HG03139 (cell line): ENCODE measurements around the gene RAB11FIP3.
A peak's percentile ranks its signal among the peaks of the same experiment; 100 is the strongest.

Source experiments
- ATAC-seq: cut with Tn5 transposase; IDR thresholded peaks from one replicate; pipeline ENCODE4 v1.9.1; 2021; ENCODE audit not compliant: unreplicated experiment

Gene RAB11FIP3

DNA sequence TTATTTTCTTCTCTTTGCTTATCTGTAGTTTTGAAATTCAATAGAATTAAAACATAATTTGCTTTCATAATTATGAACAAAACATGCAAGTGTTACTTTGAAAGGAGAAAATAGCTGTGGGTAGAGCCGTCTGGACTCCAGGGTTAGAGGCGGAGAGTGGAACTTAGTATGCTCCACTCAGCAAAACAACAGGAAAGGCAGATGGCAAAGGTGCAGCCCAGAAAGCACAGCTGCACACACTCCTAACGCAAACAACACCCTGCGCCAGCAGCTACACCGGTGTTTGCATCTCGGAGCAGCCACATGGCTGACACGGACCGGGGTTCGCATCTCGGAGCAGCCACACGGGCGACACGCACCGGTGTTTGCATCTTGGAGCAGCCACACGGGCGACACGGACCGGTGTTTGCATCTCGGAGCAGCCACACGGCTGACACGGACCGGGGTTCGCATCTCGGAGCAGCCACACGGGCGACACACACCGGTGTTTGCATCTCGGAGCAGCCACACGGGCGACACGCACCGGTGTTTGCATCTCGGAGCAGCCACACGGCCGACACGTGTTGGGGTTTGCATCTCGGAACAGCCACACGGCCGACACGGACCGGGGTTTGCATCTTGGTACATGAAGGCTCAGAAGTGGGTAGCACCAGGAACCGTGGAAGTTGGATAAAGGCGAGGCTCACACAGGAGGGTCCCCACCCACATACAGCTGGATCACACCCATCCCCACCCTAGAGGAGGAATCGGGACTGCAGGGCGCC is 89.9 kb downstream of the RAB11FIP3 start:
- no peak for ATAC-seq

DNA sequence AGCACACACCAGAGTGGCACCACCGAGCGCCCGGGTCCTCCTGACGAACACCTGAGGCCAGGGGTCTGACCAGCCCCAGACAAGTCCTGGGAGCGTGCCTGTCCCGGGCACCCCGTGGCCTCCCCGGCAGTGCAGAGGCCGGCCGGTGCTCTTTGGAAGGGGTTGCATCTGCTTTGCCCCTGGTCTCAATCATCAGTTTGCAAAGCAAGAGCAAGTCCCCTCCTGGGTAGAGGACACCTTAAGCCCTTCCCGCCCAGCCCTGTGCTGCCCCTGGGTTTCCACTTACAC is 90.4 kb downstream of the RAB11FIP3 start:
- ATAC-seq = no peak

DNA sequence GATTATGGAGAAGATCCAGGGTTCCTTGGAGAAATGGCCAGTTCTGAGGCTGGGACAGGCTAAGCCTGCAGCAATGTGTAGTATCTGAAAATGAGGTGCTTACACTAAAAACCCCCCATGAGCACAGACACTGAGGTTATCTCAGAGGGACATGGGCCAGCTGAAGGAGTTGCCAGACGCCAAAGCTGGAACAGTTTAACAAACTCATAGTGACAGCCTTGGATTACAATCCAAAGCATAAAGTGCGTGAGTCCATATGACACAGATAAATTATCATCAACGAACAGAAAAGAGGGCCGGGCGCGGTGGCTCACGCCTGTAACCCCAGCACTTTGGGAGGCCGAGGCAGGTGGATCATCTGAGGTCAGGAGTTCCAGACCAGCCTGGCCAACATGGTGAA is 90.9 kb downstream of the RAB11FIP3 start:
- ATAC-seq = no peak

DNA sequence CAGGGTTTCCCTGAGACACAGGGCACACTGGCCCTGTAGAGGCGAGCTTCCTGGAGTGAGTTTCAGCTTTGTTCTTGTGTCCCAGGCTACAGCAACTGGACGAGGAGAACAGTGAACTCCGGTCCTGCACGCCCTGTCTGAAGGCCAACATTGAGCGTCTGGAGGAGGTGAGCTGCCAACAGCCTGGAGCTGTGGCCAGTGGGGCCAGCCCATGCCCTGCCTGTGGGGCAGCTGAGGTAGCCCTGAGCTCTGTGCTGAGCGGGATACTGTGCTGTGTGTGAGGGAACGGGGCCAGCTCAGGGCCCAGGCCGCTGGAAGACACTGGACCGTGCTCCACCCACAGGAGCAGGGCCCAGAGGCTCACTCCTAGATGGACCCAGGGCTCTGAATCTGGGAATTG is 93.4 kb downstream of the RAB11FIP3 start:
- no peak for ATAC-seq

DNA sequence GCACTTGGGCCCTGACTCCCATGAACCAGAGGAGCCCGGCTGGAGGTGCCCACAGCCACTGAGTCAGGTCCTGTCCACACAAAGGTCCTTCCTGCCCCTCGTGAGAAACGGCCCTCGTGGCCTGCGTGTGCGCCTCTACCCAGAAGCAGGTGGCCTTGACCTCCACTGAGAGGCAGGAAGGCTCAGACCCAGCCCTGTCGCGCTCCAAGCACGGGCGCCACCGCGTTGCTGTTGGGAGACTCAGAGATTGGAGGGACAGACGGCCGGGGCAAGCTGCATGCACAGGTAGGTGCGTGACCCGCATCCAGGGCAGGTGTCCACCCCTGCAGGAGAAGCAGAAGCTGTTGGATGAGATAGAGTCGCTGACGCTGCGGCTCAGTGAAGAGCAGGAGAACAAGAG is 94.0 kb downstream of the RAB11FIP3 start:
- ATAC-seq = no peak

DNA sequence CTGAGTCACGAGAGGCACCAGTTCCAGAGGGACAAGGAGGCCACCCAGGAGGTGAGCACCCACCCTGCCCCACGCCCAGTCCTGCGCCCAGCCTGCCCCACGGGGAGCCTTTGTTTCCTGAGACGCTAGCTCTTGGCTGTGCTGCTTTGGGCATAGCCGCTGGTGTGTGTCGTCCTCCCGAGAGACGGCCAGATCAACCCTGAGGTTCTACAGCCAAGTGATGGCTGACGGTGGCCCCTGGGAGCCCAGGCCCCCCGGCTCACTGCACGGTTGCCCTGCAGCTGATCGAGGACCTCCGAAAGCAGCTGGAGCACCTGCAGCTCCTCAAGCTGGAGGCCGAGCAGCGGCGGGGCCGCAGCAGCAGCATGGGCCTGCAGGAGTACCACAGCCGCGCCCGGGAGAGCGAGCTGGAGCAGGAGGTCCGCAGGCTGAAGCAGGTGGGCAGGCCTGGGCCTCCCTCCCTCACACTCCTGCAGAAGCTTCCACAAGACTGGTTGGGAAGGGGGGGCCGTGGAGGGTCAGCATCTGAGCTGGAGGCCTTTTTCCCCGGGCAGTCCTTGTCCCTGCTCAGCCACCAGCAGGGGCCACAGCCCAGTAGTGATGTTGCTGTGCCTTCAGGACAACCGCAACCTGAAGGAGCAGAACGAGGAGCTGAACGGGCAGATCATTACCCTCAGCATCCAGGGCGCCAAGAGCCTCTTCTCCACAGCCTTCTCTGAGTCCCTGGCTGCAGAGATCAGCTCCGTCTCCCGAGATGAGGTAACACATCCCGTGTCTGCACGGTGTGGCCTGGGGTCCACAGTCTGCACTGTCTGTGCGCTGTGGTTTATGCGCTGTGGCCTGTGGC is 94.6 kb downstream of the RAB11FIP3 start:
- no peak for ATAC-seq

DNA sequence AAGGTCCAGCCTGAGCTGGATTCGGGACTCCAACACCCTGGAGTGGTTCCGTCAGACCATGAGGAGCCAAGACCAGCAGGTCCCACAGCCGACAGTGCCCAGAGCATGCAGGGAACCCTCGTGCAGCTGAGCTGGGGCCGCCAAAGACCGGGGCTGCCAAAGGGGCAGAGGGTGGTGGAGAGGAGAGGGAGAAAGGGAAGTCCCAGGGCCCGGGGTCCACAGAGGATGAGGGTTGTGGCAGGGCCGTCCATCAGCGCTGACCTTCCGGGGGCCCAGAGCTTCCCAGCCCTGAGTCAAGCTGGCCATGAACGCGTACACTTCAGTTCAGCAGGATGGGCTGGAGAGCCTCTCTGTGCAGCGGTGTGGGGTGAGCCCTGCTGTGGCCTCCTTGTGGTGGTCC is 95.4 kb downstream of the RAB11FIP3 start:
- ATAC-seq = no peak

DNA sequence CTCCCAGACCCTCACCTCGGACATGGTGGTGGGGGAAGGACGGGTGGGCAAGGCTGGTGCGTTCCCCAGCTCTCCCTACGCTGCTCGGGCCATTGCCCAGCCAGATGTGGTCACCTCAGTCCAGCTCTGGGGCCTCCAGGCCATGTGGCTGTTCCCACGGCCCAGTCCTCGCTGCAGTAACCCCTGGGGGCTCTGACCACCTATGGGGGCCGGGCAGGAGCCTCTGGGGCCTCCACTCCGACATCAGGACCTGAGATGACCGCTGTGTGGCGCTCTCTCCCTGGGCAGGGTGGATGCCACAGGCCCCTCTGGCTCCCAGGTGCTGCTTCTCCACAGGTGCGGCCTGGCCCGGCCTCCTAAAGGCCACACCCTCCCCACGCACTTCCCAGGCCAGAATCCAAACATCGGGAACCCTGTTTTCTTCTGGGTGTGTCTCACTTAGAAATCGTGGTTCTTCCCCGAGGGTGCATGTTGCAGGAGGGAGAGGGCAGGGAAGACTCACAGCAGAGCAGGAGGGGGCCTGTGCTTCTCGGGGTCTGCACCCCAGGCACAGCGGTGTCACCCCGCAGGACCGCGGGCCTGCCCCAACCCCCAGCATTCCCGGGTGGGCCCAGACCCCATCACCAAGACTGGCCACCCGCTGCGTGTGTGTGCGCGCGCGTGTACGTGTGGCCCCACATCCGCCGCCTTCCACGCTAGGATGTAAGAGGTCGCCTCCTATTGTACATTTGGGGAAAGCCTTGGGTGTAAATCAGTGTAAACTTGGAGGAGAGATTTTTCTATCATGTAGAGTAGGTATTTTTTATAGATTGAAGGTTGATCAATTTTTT is 96.1 kb downstream of the RAB11FIP3 start:
- ATAC-seq = no peak

DNA sequence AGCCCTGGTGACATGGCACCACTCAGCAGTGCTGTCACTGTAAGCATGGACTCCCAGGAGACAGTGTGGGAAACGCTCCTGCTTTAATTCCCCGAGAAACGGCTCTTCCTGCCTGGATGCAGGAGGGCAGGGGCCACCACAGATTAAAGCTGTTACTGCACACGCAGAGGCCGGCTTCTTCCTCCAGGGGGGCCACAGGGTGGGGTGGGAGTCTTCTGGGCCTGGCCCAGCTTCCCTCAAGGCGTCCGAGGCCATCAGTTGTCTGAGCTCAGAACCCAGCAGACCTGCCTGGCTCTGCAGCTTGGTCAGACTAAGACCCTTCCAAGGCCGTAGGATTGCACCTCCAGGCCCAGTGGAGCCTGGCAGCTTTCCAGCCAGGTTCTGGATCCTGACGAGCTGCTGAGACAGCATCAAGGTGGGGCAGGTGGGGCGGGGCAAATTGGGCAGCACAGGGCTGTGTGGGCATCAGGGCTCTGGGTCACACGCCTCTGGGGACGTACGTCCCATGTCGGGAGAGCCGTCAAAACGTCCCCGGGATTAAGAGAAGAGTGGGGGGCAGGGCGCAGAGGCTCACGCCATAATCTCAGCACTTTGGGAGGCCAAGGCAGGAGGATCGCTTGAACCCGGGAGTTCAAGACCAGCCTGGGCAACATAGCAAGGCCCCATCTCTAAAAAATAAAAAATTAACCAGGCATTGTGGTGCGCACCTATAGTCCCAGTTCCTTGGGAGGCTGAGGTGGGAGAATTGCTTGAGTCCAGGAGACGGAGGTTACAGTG is 97.1 kb downstream of the RAB11FIP3 start:
- no peak for ATAC-seq

DNA sequence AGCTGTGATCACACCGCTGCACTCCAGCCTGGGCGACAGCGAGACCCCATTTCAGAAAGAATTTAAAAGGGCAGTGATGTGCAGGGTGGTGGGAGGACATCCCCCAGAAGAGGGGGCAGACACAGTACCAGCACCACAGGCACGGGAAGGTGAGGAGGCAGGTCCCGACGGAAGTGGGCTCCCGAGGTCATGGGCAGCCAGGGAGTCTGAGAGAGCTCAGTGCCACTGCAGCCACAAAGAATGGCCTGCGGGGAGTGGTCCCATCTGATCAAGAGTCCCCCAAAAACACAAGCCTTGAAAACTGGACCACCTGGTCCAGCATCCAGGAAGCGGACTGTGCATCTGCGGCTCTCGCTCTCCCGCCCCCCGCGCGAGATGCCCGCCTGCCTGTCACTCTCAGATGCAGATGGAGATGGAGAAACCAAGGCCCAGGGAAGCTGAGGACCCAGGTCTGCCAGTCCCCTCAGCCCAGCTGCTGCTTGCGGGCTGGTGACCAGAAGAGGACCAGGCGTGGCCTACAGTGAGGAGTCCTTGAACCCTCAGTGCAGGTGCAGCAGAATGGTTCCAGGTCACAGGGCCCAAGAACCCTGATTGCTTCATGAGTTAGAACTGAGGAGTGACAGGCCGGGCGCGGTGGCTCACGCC is 97.8 kb downstream of the RAB11FIP3 start:
- ATAC-seq = no peak

DNA sequence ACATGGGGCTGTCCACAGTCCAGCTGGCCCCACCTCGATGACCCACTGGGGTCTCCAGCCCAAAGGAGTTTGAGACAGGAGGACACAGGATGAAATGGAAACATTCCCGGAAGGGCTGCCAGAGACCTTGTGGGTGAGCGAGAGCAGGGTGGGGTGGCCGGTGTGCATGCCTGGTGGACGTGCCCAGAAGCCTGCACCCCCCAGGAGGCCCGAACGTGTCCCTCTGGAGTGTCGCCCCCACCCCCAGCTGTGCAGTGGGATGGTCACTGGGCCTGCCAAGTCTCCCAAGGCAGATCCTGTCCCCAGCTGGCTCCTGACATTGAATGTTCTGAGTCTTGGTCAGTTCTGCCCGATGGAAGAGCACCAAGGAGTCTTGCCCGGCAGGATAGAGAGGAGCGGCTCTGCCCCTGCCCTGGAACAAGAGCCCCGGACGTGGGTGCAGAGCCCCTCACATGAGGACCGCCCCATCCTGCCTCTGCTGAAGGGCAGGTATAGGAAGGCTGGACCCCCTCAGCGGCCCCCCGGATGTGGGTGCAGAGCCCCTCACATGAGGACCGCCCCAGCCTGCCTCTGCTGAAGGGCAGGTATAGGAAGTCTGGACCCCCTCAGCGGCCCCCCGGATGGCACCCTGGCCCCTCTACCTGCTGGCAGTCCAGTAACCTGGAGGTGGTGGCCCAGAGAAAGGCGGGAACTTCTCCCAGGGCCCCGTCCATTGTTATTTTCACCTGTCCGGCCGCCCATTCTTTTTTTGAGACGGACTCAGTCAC is 99.0 kb downstream of the RAB11FIP3 start:
- ATAC-seq = no peak

DNA sequence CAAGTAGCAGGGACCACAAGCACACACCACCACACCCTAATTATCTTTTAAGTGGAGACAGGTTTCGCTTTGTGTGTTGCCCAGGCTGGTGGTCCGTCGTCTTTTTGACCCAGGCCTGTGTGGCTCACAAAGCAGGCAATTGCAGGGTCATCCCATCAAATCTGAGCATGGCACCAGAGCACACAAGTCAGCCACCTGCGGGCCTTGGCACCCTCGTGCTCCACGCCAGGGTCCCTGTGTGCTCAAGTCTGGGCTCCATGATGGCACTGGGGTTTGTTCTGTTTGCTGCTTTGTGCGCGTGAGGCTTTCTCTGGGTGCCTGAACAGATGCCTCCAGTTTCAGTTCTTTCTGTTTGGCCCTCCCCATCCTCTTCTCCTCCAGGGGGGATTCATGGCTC is 99.7 kb downstream of the RAB11FIP3 start:
- no peak for ATAC-seq

DNA sequence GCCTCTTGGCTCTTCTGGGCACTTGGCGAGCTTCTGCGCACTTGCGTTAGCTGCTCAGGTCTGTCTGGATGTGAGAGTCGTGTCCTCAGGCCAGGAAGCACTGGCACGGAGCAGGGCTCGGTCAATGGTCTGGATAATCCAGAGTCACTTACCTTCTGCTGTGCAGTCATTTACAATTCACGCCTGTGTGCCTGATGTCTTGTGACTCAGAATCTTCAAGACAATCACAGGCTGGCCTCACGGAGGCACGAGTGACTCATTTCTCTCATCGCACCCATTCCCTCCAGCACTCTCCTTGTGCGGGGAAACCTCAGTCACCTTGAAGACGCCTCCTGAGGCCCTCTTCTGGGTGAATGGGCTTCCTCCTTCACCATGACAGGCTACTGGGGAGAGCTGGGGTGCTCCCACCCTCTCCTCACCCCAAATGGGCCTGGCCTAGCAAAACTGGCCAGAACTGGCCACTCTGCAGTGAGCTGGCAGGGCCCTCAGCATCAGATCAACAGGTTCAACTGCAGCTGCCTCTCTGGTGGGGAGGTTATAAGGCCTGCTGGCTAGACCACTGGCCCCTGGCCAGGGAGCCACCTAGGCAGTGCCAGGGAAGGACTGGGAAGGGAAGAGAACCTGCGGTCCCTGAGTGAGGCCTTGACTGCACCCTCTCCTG is 100.2 kb downstream of the RAB11FIP3 start:
- no peak for ATAC-seq

DNA sequence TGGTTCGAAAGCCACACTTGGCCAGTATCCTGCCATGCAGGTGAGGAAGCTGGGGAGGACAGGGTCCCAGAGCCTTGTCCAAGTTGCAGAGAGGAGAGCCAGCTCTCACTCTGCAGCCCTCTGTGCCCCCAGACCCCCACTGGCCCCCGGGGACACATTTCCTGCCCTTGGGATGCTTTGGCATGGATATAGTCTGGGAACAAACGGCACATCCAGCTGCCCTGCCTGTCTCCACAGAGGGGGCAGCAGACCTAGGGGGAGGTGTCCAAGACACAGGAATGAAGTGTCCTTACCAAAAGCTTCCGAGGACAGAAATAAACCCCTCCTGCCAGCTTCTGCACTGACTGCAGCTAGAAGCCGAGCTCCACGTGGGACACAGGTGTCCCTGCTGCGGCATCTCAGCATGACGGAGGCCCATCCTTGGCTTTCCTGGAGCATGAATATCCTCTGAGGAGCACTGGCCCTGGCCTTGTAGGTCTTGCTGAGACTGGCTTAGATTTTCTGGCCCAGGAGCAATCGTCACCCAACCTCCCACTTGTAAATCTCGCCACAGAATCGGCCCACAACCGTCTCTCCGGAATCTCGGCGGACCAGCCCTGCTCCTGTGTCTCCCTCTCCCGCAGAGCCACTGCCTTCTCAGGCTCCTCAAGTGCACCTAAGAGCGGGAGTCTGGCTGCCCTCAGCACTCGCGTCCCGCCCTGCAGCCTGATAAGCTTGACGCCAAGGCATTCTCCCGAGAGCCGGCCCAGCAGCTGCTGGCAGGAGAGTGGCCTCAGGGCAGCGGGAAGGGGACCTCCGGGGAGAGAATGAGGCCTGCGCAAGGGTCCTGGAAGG is 100.9 kb downstream of the RAB11FIP3 start:
- no peak for ATAC-seq

DNA sequence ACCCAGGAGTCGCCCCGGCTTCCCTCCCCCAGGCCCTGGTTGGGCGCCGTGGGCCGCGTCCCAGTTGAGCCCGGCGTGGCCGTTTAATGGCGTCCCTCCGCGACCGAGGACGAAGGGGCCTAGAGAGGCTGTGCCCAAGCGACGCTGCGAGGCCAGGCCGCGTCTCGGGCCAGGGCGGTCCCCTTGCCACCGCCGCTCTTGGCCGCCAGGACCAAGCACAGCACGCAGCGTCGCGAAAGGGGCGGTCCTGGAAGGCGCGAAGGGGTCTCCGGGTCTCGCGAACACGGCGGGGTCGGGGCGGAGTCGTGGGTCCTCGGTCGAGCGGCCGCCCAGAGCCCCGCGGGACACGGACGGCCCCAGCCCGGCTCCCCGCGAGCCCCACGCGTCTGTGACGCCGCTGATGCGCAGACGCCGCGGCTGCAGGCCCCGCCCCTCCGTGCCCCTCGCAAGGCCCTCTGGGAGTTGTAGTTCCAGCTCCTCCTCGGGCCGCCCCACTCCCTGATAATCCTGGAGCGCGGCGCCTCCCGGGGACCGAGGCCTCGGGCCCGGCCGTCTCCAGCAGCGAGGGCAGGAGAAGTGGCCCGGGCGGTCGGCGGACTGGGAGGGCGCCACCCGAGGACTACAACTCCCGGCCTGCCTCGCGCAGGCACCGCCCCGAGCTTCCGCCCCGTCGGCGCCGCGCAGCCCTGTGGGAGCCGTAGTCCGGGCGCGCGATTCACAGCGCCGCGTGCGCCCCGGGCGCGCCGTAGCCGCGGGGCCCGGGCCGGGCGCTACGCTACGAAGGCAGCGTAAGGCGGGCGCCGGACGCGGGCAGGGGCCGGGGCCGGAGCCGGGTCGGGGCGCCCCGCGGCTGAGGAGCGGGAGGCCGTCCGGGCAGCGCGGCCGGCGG is 101.8 kb downstream of the RAB11FIP3 start, which contains the start of gene CAPN15:
Gene CAPN15, plus strand, starts transcription at position 698 of the 889 bp plus-strand sequence. CDS start 19,127 bp downstream, outside the sequence.
- ATAC-seq = peak; percentile 52

DNA sequence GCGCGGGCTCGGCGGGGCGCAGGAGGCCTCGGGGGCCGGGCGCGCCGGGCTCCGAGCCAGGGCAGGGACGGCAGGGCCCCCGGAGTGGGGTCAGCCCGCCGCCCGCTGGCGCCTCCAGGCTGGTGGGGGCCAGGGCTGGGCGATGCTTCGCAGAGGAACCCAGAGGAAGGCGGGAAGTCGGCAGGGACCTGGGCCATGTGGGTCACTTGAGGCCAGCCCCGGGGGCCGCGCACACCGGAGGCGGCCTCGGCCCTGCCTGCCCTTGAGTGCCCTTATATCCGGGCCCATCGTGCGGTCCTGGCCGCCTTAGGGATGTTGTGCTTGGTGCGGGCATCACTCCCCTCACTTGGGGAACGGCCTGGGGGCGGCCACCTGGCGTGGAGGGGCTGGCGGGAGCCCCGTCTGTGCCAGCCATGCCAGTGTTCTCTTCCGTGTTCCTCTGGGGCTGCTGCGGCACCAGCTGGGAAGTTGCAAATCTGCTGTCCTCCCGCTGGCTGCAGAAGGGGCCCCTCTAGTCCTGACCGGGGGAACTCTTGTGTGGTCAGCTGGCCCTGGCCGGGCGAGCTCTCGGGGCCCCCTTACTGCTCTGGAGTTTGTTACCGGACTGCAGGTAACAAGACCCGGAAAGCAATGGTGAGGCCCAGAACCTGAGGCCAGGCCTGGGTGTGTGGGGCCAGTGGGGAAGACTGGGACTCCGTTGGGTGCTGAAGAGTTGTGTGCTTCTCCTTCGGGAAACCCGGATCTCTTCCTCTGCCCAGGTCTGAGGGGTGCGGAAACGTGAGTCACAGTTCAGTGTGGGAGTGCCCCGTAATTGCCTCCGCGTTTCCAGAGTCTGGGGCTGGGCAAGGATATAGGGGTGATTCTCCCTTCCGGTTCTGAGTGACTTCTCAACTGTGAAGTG is 102.9 kb downstream of the RAB11FIP3 start:
- peak; percentile 13 for ATAC-seq
